B cell (primary cell): ENCODE results near the gene GSTA3. TPM values are rescaled to one million over a fixed set of nuclear protein-coding genes. Genes with fewer than 3 reads are reported as not detected.

Source experiments
- ATAC-seq: fragments of 200-7000 bp; cut with Tn5 transposase; one replicate; pipeline ENCODE4 v1.10.0; 2021; ENCODE audit warnings: low read depth, mild to moderate bottlenecking, moderate number of reproducible peaks, moderate library complexity
- CTCF ChIA-PET: fragments of 350-600 bp; sonication (Branson Sonifier 250); formaldehyde crosslinking; loops from one replicate; lab custom pipeline; 2021; ENCODE audit warnings: antibody characterized with exemption, inconsistent platforms; lab: Charles Lee
- POLR2A ChIA-PET: fragments of 350-600 bp; sonication (Branson Sonifier 250); formaldehyde crosslinking; loops from one replicate; lab custom pipeline; 2021; ENCODE audit warnings: antibody characterized with exemption; lab: Charles Lee
- DNase-seq: peaks from one replicate; pipeline ENCODE4 v3.0.0; 2013
- H2AFZ ChIP-seq: 2 replicates; pipeline ENCODE4 v1.6.1; 2012; ENCODE audit warnings: mild to moderate bottlenecking, low read depth, low read length; ENCODE audit not compliant: insufficient read depth, poor library complexity, severe bottlenecking
- H3K27ac ChIP-seq, 2 donors: 1 replicate in 1 of 2; 2 replicates in 1 of 2; pipeline ENCODE4 v1.5.1; 2012 to 2013; ENCODE audit warnings: low read length in 2 of 2, mild to moderate bottlenecking in 2 of 2, moderate library complexity in 1 of 2
- H3K27me3 ChIP-seq, 4 experiments: fragments of 200-600 bp in 1 of 4; sonication (generic) in 1 of 4; replicated peaks in 1 of 4; 1 replicate in 2 of 4; 2 replicates in 2 of 4; pipeline versions ENCODE4 v1.6.1 to v1.7.0; 2013 to 2016; ENCODE audit warnings: low read length in 3 of 4, mild to moderate bottlenecking in 2 of 4, mixed read lengths in 1 of 4, moderate library complexity in 1 of 4; ENCODE audit not compliant: insufficient read depth in 4 of 4, control insufficient read depth in 3 of 4; ENCODE audit errors: control extremely low read depth in 1 of 4
- H3K36me3 ChIP-seq, 2 experiments: replicated peaks in 1 of 2; 1 replicate in 1 of 2; 2 replicates in 1 of 2; pipeline versions ENCODE4 v1.6.1 to v1.7.1; 2013; ENCODE audit warnings: low read length in 1 of 2; ENCODE audit not compliant: insufficient read depth in 2 of 2, control insufficient read depth in 1 of 2; ENCODE audit errors: control extremely low read depth in 1 of 2, extremely low read depth in 1 of 2
- H3K4me1 ChIP-seq, 2 donors: fragments of 200-600 bp in 1 of 2; sonication (generic) in 1 of 2; 1 replicate in 1 of 2; 2 replicates in 1 of 2; pipeline versions ENCODE4 v1.5.1 to v1.6.1; 2013 to 2017; ENCODE audit warnings: low read length in 2 of 2; ENCODE audit not compliant: control insufficient read depth in 2 of 2, insufficient read depth in 2 of 2
- H3K4me2 ChIP-seq: replicated peaks from 2 replicates; pipeline ENCODE3; 2012; ENCODE audit warnings: mild to moderate bottlenecking, low read depth, low read length; ENCODE audit not compliant: poor library complexity, severe bottlenecking
- H3K4me3 ChIP-seq, 5 experiments: fragments of 200-600 bp in 1 of 5; sonication (generic) in 1 of 5; 1 replicate in 3 of 5; 2 replicates in 2 of 5; pipeline versions ENCODE4 v1.5.1 to v1.7.0; 2011 to 2016; ENCODE audit warnings: low read length in 4 of 5, mild to moderate bottlenecking in 4 of 5, low read depth in 2 of 5, control low read depth in 1 of 5, moderate library complexity in 1 of 5; ENCODE audit not compliant: insufficient read depth in 1 of 5; ENCODE audit errors: control extremely low read depth in 1 of 5, extremely low read depth in 1 of 5
- H3K79me2 ChIP-seq: fragments of 200-600 bp; sonication (generic); one replicate; pipeline ENCODE4 v1.6.0; 2016; ENCODE audit warnings: low read length; ENCODE audit not compliant: control insufficient read depth, insufficient read depth
- H3K9ac ChIP-seq: fragments of 200-600 bp; sonication (generic); 2 replicates; pipeline ENCODE4 v1.6.1; 2017; ENCODE audit warnings: mild to moderate bottlenecking, low read length, moderate library complexity
- H3K9me3 ChIP-seq, 3 donors: one replicate each; pipeline versions ENCODE4 v1.6.1 to v1.7.1; 2013; ENCODE audit warnings: low read length in 2 of 3; ENCODE audit not compliant: control insufficient read depth in 2 of 3, insufficient read depth in 1 of 3; ENCODE audit errors: control extremely low read depth in 1 of 3
- H4K20me1 ChIP-seq: 2 replicates; pipeline ENCODE4 v1.6.0; 2012; ENCODE audit warnings: mild to moderate bottlenecking, low read length; ENCODE audit not compliant: insufficient read depth, control insufficient read depth, poor library complexity, severe bottlenecking
- H3K27ac Mint-ChIP-seq: one replicate; pipeline ENCODE4 v1.8.0; 2021; ENCODE audit warnings: mixed read lengths
- H3K27me3 Mint-ChIP-seq: one replicate; pipeline ENCODE4 v1.8.0; 2021; ENCODE audit warnings: mixed read lengths
- H3K4me1 Mint-ChIP-seq: one replicate; pipeline ENCODE4 v1.8.0; 2021; ENCODE audit warnings: mixed read lengths
- H3K4me3 Mint-ChIP-seq: one replicate; pipeline ENCODE4 v1.8.0; 2021; ENCODE audit warnings: mixed read lengths
- H3K9me3 Mint-ChIP-seq: one replicate; pipeline ENCODE4 v1.8.0; 2022; ENCODE audit warnings: mixed read lengths; ENCODE audit not compliant: insufficient read depth
- CTCF ChIP-seq: fragments of 200-600 bp; IDR thresholded peaks from one replicate; pipeline ENCODE4 v1.8.0; 2022; ENCODE audit warnings: antibody characterized with exemption, mild to moderate bottlenecking
- EZH2 ChIP-seq: IDR thresholded peaks from 2 replicates; pipeline ENCODE4 v1.6.1; 2012; ENCODE audit warnings: borderline replicate concordance, low read depth, mild to moderate bottlenecking, moderate library complexity, low read length; ENCODE audit not compliant: insufficient read depth, poor library complexity, severe bottlenecking
- WGBS: methylation state at CpG from one replicate; pipeline ENCODE4 v1.1.5; 2013; ENCODE audit warnings: missing lambda C conversion rate; ENCODE audit not compliant: insufficient coverage; 5-methylcytosine and 5-hydroxymethylcytosine counted together
- intact Hi-C: fragments of 100-400 bp; cut with micrococcal nuclease; formaldehyde crosslinking; loops from one replicate; pipeline ENCODE4 v1.10.0; 2022
- polyA plus RNA-seq: library from polyadenylated mRNA; depleted of rRNA; stranded (reverse); fragments of >200 nt; gene quantifications from 2 replicates; pipeline ENCODE4 v1.2.3, GENCODE V29; 2012
- total RNA-seq, 2 donors: library from RNA; stranded (reverse); fragments of 120-200 nt in 1 of 2; gene quantifications; 1 replicate in 1 of 2; 2 replicates in 1 of 2; pipeline versions ENCODE4 v1.2.3 to v1.2.4, GENCODE V29; 2013 to 2022

The GSTA3 gene
- total and polyA plus RNA-seq, 2 donors (not counting 1 experiment from before 2014, with no cell fraction given): not detected

GRCh38 chr6:52933778-52934177 lies 24.3 kb upstream of the GSTA3 start:
- H3K4me1 ChIP-seq: no peaks in the 10 kb centered on the region
- no peaks in the 10 kb centered on the region for H3K27me3 ChIP-seq
- no peaks in the 10 kb centered on the region for H3K36me3 ChIP-seq
- H3K9ac ChIP-seq: no peak overlapping the region
- WGBS: no CpG with 5 or more reads among the region's 2 CpGs
- no peak overlapping the region for H3K4me3 ChIP-seq
- Mint-ChIP-seq H3K27me3 (peaks cover 13% of the 10 kb centered on the region), H3K4me1 (no peaks in the 10 kb centered on the region), H3K4me3 (no peak overlapping the region), H3K9me3 (no peaks in the 10 kb centered on the region), H3K27ac (no peak overlapping the region)
- ChIA-PET CTCF (no interaction called here), POLR2A (no interaction called here)
- DNase-seq (no peak), ATAC-seq (no peak)
- no peaks in the 10 kb centered on the region for H4K20me1 ChIP-seq
- H2AFZ ChIP-seq: no peak overlapping the region
- H3K9me3 ChIP-seq: no peaks in the 10 kb centered on the region
- TF ChIP-seq EZH2 (no peak), CTCF (no peak)
- H3K4me2 ChIP-seq: no peak overlapping the region
- no peak overlapping the region for H3K27ac ChIP-seq
- H3K79me2 ChIP-seq: no peaks in the 10 kb centered on the region
- intact Hi-C loops: no loop called here

- WGBS: 78% methylated on average over 1 of the region's 2 CpGs
- Mint-ChIP-seq H3K9me3 (peaks cover 2% of the 10 kb centered on the region), H3K4me1 (no peaks in the 10 kb centered on the region), H3K4me3 (no peak overlapping the region), H3K27me3 (peaks cover 13% of the 10 kb centered on the region), H3K27ac (no peak overlapping the region)
- DNase-seq (no peak), ATAC-seq (no peak)
- Histone ChIP-seq H3K4me2 (no peak overlapping the region), H3K36me3 (no peaks in the 10 kb centered on the region), H3K9ac (no peak overlapping the region), H4K20me1 (no peaks in the 10 kb centered on the region), H3K79me2 (no peaks in the 10 kb centered on the region), H3K4me1 (no peaks in the 10 kb centered on the region), H3K27ac (no peak overlapping the region), H3K27me3 (no peaks in the 10 kb centered on the region), H3K9me3 (peaks cover 0 to 4% (median 0%) of the 10 kb centered on the region in 3 donors), H2AFZ (no peak overlapping the region), H3K4me3 (no peak overlapping the region)
- POLR2A ChIA-PET: no interaction called here
- no peak for TF ChIP-seq CTCF
- CTCF ChIA-PET: no interaction called here
- intact Hi-C loops: no loop called here
Measured at GRCh38 chr6:52931351-52931750, 21.9 kb upstream of the GSTA3 start.
